Uterus (tissue), 4 donors: ENCODE measurements around the gene ADK. TPM values are rescaled to one million over a fixed set of nuclear protein-coding genes. Genes with fewer than 3 reads are reported as not detected.

Experiments used
- DNase-seq, 2 donors: peaks; one replicate each; pipeline ENCODE4 v3.0.0-alpha.2; 2019 to 2020
- H3K27ac ChIP-seq, 2 donors: fragments of 200-600 bp; sonication (generic); 1 replicate in 1 of 2; 2 replicates in 1 of 2; pipeline ENCODE4 v1.5.1; 2016 to 2018
- H3K27me3 ChIP-seq, 2 donors: fragments of 200-600 bp; sonication (generic); one replicate each; pipeline ENCODE4 v1.5.1; 2018 to 2019; ENCODE audit warnings: control low read depth in 1 of 2
- H3K36me3 ChIP-seq, 2 donors: fragments of 200-600 bp; sonication (generic); one replicate each; pipeline ENCODE4 v1.5.1; 2019; ENCODE audit warnings: control low read depth in 1 of 2
- H3K4me1 ChIP-seq, 2 donors: fragments of 200-600 bp; sonication (generic); one replicate each; pipeline ENCODE4 v1.5.1; 2018 to 2019; ENCODE audit warnings: control low read depth in 1 of 2
- H3K4me3 ChIP-seq, 2 donors: fragments of 200-600 bp; sonication (generic); 1 replicate in 1 of 2; 2 replicates in 1 of 2; pipeline ENCODE4 v1.5.1; 2018 to 2019; ENCODE audit warnings: mild to moderate bottlenecking in 1 of 2
- H3K9me3 ChIP-seq, 2 donors: fragments of 200-600 bp; sonication (generic); one replicate each; pipeline ENCODE4 v1.5.1; 2019; ENCODE audit warnings: control low read depth in 1 of 2
- POLR2A ChIP-seq, 2 donors: fragments of 450-650 bp; IDR thresholded peaks; one replicate each; pipeline ENCODE4 v1.6.1; 2016; ENCODE audit warnings: antibody characterized with exemption in 2 of 2, mild to moderate bottlenecking in 1 of 2, moderate library complexity in 1 of 2
- intact Hi-C: fragments of 100-400 bp; cut with DNase I; formaldehyde crosslinking; loops from one replicate; pipeline ENCODE4 v1.15.1; 2023; ENCODE audit warnings: low total_unique reads
- total RNA-seq, 4 donors: library from RNA; depleted of rRNA in 3 of 4; stranded (reverse); fragments of >200 nt in 3 of 4; gene quantifications; one replicate each; pipeline versions ENCODE4 v1.1.0 to v1.2.4, GENCODE V29; 2014 to 2023
- TF ChIP-seq, protein P1 (sequence below), 4 experiments: fragments of 200-600 bp in 2 of 4; fragments of 450-650 bp in 2 of 4; sonication (generic) in 2 of 4; IDR thresholded peaks; one replicate each; pipeline ENCODE4 v1.5.1; 2016 to 2019; ENCODE audit warnings: antibody characterized with exemption in 4 of 4, mild to moderate bottlenecking in 2 of 4, moderate library complexity in 1 of 4
- donor health status: DM: yes; HTN: yes; CAD: no.

Gene ADK
- total RNA-seq, 4 donors from 2014 or later: 12.6 to 41.1 (median 19.0) TPM

- no peak overlapping the region for H3K4me3 ChIP-seq
- intact Hi-C loops: no loop called here
Measured at GRCh38 chr10:74745449-74745848, 594.4 kb downstream of the ADK start.

DNA sequence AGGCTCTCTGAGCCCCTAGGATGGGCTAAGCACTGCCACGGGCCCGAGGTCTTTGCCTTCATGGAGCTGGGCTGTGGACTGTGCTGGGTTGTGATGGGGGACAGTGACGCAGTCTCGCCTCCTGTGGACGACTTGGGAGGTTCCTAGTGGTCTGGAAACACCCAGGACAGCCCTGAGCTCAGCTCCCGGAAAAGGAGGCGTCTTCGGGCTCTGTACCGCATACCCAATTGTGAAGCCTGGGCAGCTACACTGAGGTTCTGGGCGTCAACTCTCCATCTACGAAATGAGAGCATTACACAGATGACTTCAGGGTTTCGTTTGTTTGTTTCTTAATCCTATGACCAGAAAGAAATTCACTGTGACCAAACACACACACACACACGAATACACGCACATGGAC lies 595.8 kb downstream of the ADK start:
- no peaks in the 10 kb centered on the region for H3K4me1 ChIP-seq
- no peak for DNase-seq
- no peak overlapping the region for H3K4me3 ChIP-seq
- intact Hi-C loops: no loop called here
- H3K9me3 ChIP-seq: no peaks in the 10 kb centered on the region
- H3K27me3 ChIP-seq: no peaks in the 10 kb centered on the region
- H3K27ac ChIP-seq: no peak overlapping the region
- TF ChIP-seq, protein P1, sequence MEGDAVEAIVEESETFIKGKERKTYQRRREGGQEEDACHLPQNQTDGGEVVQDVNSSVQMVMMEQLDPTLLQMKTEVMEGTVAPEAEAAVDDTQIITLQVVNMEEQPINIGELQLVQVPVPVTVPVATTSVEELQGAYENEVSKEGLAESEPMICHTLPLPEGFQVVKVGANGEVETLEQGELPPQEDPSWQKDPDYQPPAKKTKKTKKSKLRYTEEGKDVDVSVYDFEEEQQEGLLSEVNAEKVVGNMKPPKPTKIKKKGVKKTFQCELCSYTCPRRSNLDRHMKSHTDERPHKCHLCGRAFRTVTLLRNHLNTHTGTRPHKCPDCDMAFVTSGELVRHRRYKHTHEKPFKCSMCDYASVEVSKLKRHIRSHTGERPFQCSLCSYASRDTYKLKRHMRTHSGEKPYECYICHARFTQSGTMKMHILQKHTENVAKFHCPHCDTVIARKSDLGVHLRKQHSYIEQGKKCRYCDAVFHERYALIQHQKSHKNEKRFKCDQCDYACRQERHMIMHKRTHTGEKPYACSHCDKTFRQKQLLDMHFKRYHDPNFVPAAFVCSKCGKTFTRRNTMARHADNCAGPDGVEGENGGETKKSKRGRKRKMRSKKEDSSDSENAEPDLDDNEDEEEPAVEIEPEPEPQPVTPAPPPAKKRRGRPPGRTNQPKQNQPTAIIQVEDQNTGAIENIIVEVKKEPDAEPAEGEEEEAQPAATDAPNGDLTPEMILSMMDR (IDR thresholded peaks at IDR 0.05): no peak
- TF ChIP-seq POLR2A (IDR thresholded peaks at IDR 0.05): no peak
- H3K36me3 ChIP-seq: no peaks in the 10 kb centered on the region

More at GRCh38 chr10:74745449-74745848, 594.4 kb downstream of the ADK start:
- Histone ChIP-seq H3K27me3 (no peaks in the 10 kb centered on the region), H3K36me3 (no peaks in the 10 kb centered on the region), H3K27ac (no peak overlapping the region), H3K4me1 (no peaks in the 10 kb centered on the region), H3K9me3 (no peaks in the 10 kb centered on the region)
- TF ChIP-seq, protein P1 (IDR thresholded peaks at IDR 0.05): no peak
- TF ChIP-seq POLR2A (IDR thresholded peaks at IDR 0.05): no peak
- DNase-seq: no peak

GRCh38 chr10:74748468-74749031 lies 597.5 kb downstream of the ADK start:
- no peaks in the 10 kb centered on the region for H3K4me1 ChIP-seq
- H3K4me3 ChIP-seq: no peak overlapping the region
- no peak for TF ChIP-seq POLR2A (IDR thresholded peaks at IDR 0.05)
- TF ChIP-seq, protein P1 (IDR thresholded peaks at IDR 0.05): no peak
- intact Hi-C loops: no loop called here
- no peak for DNase-seq
- H3K27ac ChIP-seq: no peak overlapping the region
- H3K9me3 ChIP-seq: no peaks in the 10 kb centered on the region
- no peaks in the 10 kb centered on the region for H3K27me3 ChIP-seq
- H3K36me3 ChIP-seq: no peaks in the 10 kb centered on the region

- no peak overlapping the region for H3K27ac ChIP-seq
- H3K4me1 ChIP-seq: peaks cover 4 to 6% of the 10 kb centered on the region in 2 donors
- TF ChIP-seq POLR2A (IDR thresholded peaks at IDR 0.05): no peak
- TF ChIP-seq, protein P1 (IDR thresholded peaks at IDR 0.05): no peak
- no peaks in the 10 kb centered on the region for H3K36me3 ChIP-seq
- no peak overlapping the region for H3K4me3 ChIP-seq
- H3K9me3 ChIP-seq: no peaks in the 10 kb centered on the region
- no peak for DNase-seq
- intact Hi-C loops: no loop called here
- H3K27me3 ChIP-seq: no peaks in the 10 kb centered on the region
Measured at GRCh38 chr10:74750848-74751274, 599.8 kb downstream of the ADK start.

- H3K4me1 ChIP-seq: peaks cover 4 to 6% of the 10 kb centered on the region in 2 donors
- no peaks in the 10 kb centered on the region for H3K27me3 ChIP-seq
- intact Hi-C loops: no loop called here
- H3K4me3 ChIP-seq: no peak overlapping the region
- no peak for DNase-seq
- no peaks in the 10 kb centered on the region for H3K9me3 ChIP-seq
- TF ChIP-seq, protein P1 (IDR thresholded peaks at IDR 0.05): no peak
- no peak for TF ChIP-seq POLR2A (IDR thresholded peaks at IDR 0.05)
- H3K36me3 ChIP-seq: no peaks in the 10 kb centered on the region
- no peak overlapping the region for H3K27ac ChIP-seq
Measured at GRCh38 chr10:74752371-74753040, 601.5 kb downstream of the ADK start.
